Measurements from ENCODE around the gene C17orf114.

C17orf114 gene

GRCh38 chr17:4806456-4806776 lies 4.3 kb upstream of the C17orf114 start:
- Histone ChIP-seq H3K4me3 (peak overlapping the region; percentile 87), H3K27me3 (ENCODE audit: insufficient read depth in 3 of 3, low read length in 2 of 3) (no peaks in the 10 kb centered on the region), H3K27ac (peak overlapping the region; percentile 63), H3K4me1 (peaks cover 16% of the 10 kb centered on the region), H3K36me3 (ENCODE audit: insufficient read depth in 1 of 2, low read depth in 1 of 2) (peaks cover 0 to 6% of the 10 kb centered on the region in 2 donors), H3K9me3 (no peaks in the 10 kb centered on the region)
- 2 to 5% (median 4%) methylated on average over 14 to 16 of the region's 16 CpGs for WGBS, 3 donors
- TF ChIP-seq CTCF (IDR thresholded peaks at IDR 0.05) = no peak
- no peak for ATAC-seq
- no peak for DNase-seq
- intact Hi-C loops (cut with DNase I) = no loop called here

- Histone ChIP-seq H3K36me3 (ENCODE audit: insufficient read depth in 1 of 2, low read depth in 1 of 2) (peaks cover 10 to 24% of the 10 kb centered on the region in 2 donors), H3K4me3 (no peak overlapping the region), H3K27ac (no peak overlapping the region), H3K27me3 (ENCODE audit: insufficient read depth in 3 of 3, low read length in 2 of 3) (no peaks in the 10 kb centered on the region), H3K9me3 (no peaks in the 10 kb centered on the region), H3K4me1 (peaks cover 7% of the 10 kb centered on the region)
- WGBS, 3 donors = 71 to 77% (median 74%) methylated on average over 10 of the region's 10 CpGs
- DNase-seq (peak in 1 of 2 donors; percentile 8), ATAC-seq (no peak)
- intact Hi-C loops (cut with DNase I) = no loop called here
- TF ChIP-seq CTCF (IDR thresholded peaks at IDR 0.05) = no peak
Measured at GRCh38 chr17:4800462-4801196, 1.5 kb downstream of the C17orf114 start.

- peak in 3 of 4 donors; percentile 59 to 76 (median 63) for ATAC-seq
- Histone ChIP-seq H3K27ac (peak overlapping the region; percentile 79), H3K9me3 (no peaks in the 10 kb centered on the region), H3K4me1 (peaks cover 7% of the 10 kb centered on the region), H3K27me3 (ENCODE audit: insufficient read depth in 3 of 3, low read length in 2 of 3) (no peaks in the 10 kb centered on the region), H3K36me3 (ENCODE audit: insufficient read depth in 1 of 2, low read depth in 1 of 2) (peaks cover 10 to 24% of the 10 kb centered on the region in 2 donors), H3K4me3 (peak overlapping the region; percentile 84)
- 1 to 2% (median 2%) methylated on average over 7 of the region's 7 CpGs for WGBS, 3 donors
- no peak for TF ChIP-seq CTCF (IDR thresholded peaks at IDR 0.05)
- DNase-seq = peak in 1 of 2 donors; percentile 37
- intact Hi-C loops (cut with DNase I) = loop anchor here in 1 of 2 donors (5.0 kb wide), 1 partner anchor 41 kb away; no protein-coding TSS in a partner anchor
Measured at GRCh38 chr17:4796552-4796920, 5.6 kb downstream of the C17orf114 start.

- no peak overlapping the region for H3K4me3 ChIP-seq
- WGBS, 3 donors = 97 to 99% (median 97%) methylated on average over 1 of the region's 1 CpG
- H3K27me3 ChIP-seq (ENCODE audit: insufficient read depth in 3 of 3, low read length in 2 of 3) = no peaks in the 10 kb centered on the region
- TF ChIP-seq CTCF (IDR thresholded peaks at IDR 0.05) = no peak
- no peak overlapping the region for H3K27ac ChIP-seq
- DNase-seq = no peak
- intact Hi-C loops (cut with DNase I) = loop anchor here in 1 of 2 donors (5.0 kb wide), 1 partner anchor 42 kb away; no protein-coding TSS in a partner anchor
- ATAC-seq = no peak
- peaks cover 10 to 24% of the 10 kb centered on the region in 2 donors for H3K36me3 ChIP-seq (ENCODE audit: insufficient read depth in 1 of 2, low read depth in 1 of 2)
- peaks cover 11% of the 10 kb centered on the region for H3K4me1 ChIP-seq
- H3K9me3 ChIP-seq = no peaks in the 10 kb centered on the region
Measured at GRCh38 chr17:4795168-4795567, 7.0 kb downstream of the C17orf114 start.

All from psoas muscle (tissue), 7 donors.